HEK293 (cell line): ENCODE measurements around the gene DUSP22.

Experiments
- CTCF ChIA-PET: fragments of 350-600 bp; formaldehyde crosslinking; extraction: SDS; loops from one replicate; lab custom pipeline; 2021; ENCODE audit warnings: antibody characterized with exemption; lab: Yijun Ruan, JAX
- POLR2A ChIA-PET: fragments of 300-600 bp; formaldehyde crosslinking; extraction: SDS; loops from one replicate; lab custom pipeline; 2020; ENCODE audit warnings: antibody characterized with exemption, inconsistent platforms; lab: Yijun Ruan, JAX
- H3K27ac ChIP-seq: fragments of 200-500 bp; sonication (Bioruptor generic); 2 replicates; pipeline ENCODE4 v1.5.1; 2014; ENCODE audit warnings: low read depth, low read length, control low read depth, inconsistent platforms; ENCODE audit errors: extremely low read depth
- H3K36me3 ChIP-seq, 2 experiments: fragments of 200-500 bp in 1 of 2; sonication (Bioruptor generic) in 1 of 2; 1 replicate in 1 of 2; 2 replicates in 1 of 2; pipeline ENCODE4 v1.5.1; 2014 to 2017; ENCODE audit warnings: inconsistent platforms in 2 of 2, low read length in 2 of 2; ENCODE audit not compliant: control insufficient read depth in 2 of 2, insufficient read depth in 1 of 2
- H3K4me1 ChIP-seq: fragments of 200-500 bp; sonication (Bioruptor generic); 2 replicates; pipeline ENCODE4 v1.5.1; 2014; ENCODE audit warnings: mild to moderate bottlenecking, low read length, inconsistent platforms; ENCODE audit not compliant: control insufficient read depth, insufficient read depth
- H3K4me3 ChIP-seq: 2 replicates; pipeline ENCODE4 v1.5.1; 2011; ENCODE audit warnings: low read depth, mild to moderate bottlenecking, control low read depth, low read length, moderate library complexity
- H3K9me3 ChIP-seq: fragments of 200-500 bp; sonication (Bioruptor generic); 2 replicates; pipeline ENCODE4 v1.5.1; 2014; ENCODE audit warnings: low read depth, low read length, inconsistent platforms; ENCODE audit not compliant: control insufficient read depth, insufficient read depth
- AEBP2 ChIP-seq: fragments of 450-650 bp; formaldehyde crosslinking; IDR thresholded peaks from 2 replicates; pipeline ENCODE4 v1.5.1; 2016; ENCODE audit warnings: missing biosample characterization, missing genetic modification characterization, borderline replicate concordance
- CTCF ChIP-seq: fragments of 450-650 bp; formaldehyde crosslinking; IDR thresholded peaks from 2 replicates; pipeline ENCODE4 v1.5.1; 2016; ENCODE audit warnings: missing biosample characterization, missing genetic modification characterization
- EGR2 ChIP-seq: fragments of 450-650 bp; formaldehyde crosslinking; IDR thresholded peaks from 2 replicates; pipeline ENCODE4 v1.5.1; 2016; ENCODE audit warnings: low read depth, missing biosample characterization, missing genetic modification characterization
- ELK4 ChIP-seq: IDR thresholded peaks from 2 replicates; pipeline ENCODE4 v1.6.1; 2011; ENCODE audit warnings: mild to moderate bottlenecking, low read depth, low read length, borderline replicate concordance
- MZF1 ChIP-seq: fragments of 450-650 bp; formaldehyde crosslinking; IDR thresholded peaks from 2 replicates; pipeline ENCODE4 v1.5.1; 2017; ENCODE audit warnings: missing biosample characterization, missing genetic modification characterization, borderline replicate concordance
- PBX3 ChIP-seq: sonication (generic); formaldehyde crosslinking; IDR thresholded peaks from 2 replicates; pipeline ENCODE4 v1.8.1; 2022; ENCODE audit warnings: mild to moderate bottlenecking, moderate library complexity, missing genetic modification reagents
- PRDM10 ChIP-seq: fragments of 450-650 bp; formaldehyde crosslinking; IDR thresholded peaks from 2 replicates; pipeline ENCODE4 v1.5.1; 2016; ENCODE audit warnings: missing biosample characterization, missing genetic modification characterization
- WT1 ChIP-seq: fragments of 450-650 bp; formaldehyde crosslinking; IDR thresholded peaks from 2 replicates; pipeline ENCODE4 v1.5.1; 2016; ENCODE audit warnings: missing biosample characterization, missing genetic modification characterization
- ZFP69B ChIP-seq: fragments of 450-650 bp; formaldehyde crosslinking; IDR thresholded peaks from 2 replicates; pipeline ENCODE4 v1.5.1; 2016; ENCODE audit warnings: missing biosample characterization, missing genetic modification characterization
- ZNF121 ChIP-seq: fragments of 450-650 bp; formaldehyde crosslinking; IDR thresholded peaks from 2 replicates; pipeline ENCODE4 v1.5.1; 2016; ENCODE audit warnings: missing biosample characterization, missing genetic modification characterization
- ZNF133 ChIP-seq: fragments of 450-650 bp; formaldehyde crosslinking; IDR thresholded peaks from 2 replicates; pipeline ENCODE4 v1.5.1; 2016; ENCODE audit warnings: missing biosample characterization, missing genetic modification characterization
- ZNF148 ChIP-seq: fragments of 450-650 bp; formaldehyde crosslinking; IDR thresholded peaks from 2 replicates; pipeline ENCODE4 v1.5.0; 2017; ENCODE audit warnings: missing biosample characterization, missing genetic modification characterization, borderline replicate concordance
- ZNF184 ChIP-seq: fragments of 450-650 bp; IDR thresholded peaks from 2 replicates; pipeline ENCODE4 v1.5.1; 2018; ENCODE audit warnings: missing biosample characterization, mild to moderate bottlenecking, missing genetic modification characterization
- ZNF324 ChIP-seq: fragments of 450-650 bp; formaldehyde crosslinking; IDR thresholded peaks from 2 replicates; pipeline ENCODE4 v1.5.1; 2016; ENCODE audit warnings: missing biosample characterization, missing genetic modification characterization
- ZNF362 ChIP-seq: fragments of 450-650 bp; formaldehyde crosslinking; IDR thresholded peaks from 2 replicates; pipeline ENCODE4 v1.5.1; 2016; ENCODE audit warnings: missing biosample characterization, missing genetic modification characterization

Gene DUSP22

GRCh38 chr6:364609-365540 lies 72.6 kb downstream of the DUSP22 start:
- POLR2A ChIA-PET, result interaction anchor here (0.7 kb wide), 1 partner anchor 33 kb away, joined by 6 read pairs; no protein-coding TSS in a partner anchor
- no peak for TF ChIP-seq ZNF121 (tag by site-specific recombination)
- peak; percentile 64; the same call in 1 of the 2 replicates for TF ChIP-seq ZNF362
- Histone ChIP-seq H3K4me1 (no peaks in the 10 kb centered on the region), H3K4me3 (no peak overlapping the region), H3K27ac (no peak overlapping the region), H3K9me3 (no peaks in the 10 kb centered on the region), H3K36me3 (no peaks in the 10 kb centered on the region)
- CTCF ChIA-PET, result interaction anchor here (0.6 to 1.0 kb wide), 2 partner anchors 9 to 556 kb away, joined by 3 to 5 read pairs; no protein-coding TSS in a partner anchor

- ChIA-PET CTCF (interaction anchor here (0.8 to 1.0 kb wide), 2 partner anchors 10 to 172 kb away, joined by 3 to 5 read pairs; no protein-coding TSS in a partner anchor), POLR2A (no interaction called here)
- Histone ChIP-seq H3K4me1 (no peaks in the 10 kb centered on the region), H3K9me3 (no peaks in the 10 kb centered on the region), H3K36me3 (no peaks in the 10 kb centered on the region), H3K4me3 (no peak overlapping the region), H3K27ac (no peak overlapping the region)
- TF ChIP-seq ZNF148 (tag by site-specific recombination) (no peak), CTCF (tag by site-specific recombination) (no peak), PRDM10 (tag by site-specific recombination) (no peak), AEBP2 (tag by site-specific recombination) (no peak), EGR2 (no peak), WT1 (tag by site-specific recombination) (no peak), ZFP69B (tag by site-specific recombination) (no peak), MZF1 (tag by site-specific recombination) (no peak), PBX3 (CRISPR knock-in tag) (no peak), ZNF324 (no peak), ZNF184 (tag by site-specific recombination) (no peak), ELK4 (no peak), ZNF133 (tag by site-specific recombination) (no peak)
Observed at GRCh38 chr6:365835-366234, 73.5 kb downstream of the DUSP22 start.
